ACC112 (cell line): ENCODE measurements around the gene SATB1.

Source experiments
- H2AFZ ChIP-seq: fragments of 200-600 bp; sonication (generic); one replicate; pipeline ENCODE4 v1.6.0; 2017; ENCODE audit warnings: antibody characterized with exemption, low read length; ENCODE audit not compliant: unreplicated experiment
- H3K27ac ChIP-seq: fragments of 200-600 bp; sonication (generic); 2 replicates; pipeline ENCODE4 v1.5.1; 2014; ENCODE audit warnings: low read depth, mild to moderate bottlenecking, antibody characterized with exemption, low read length, moderate library complexity
- H3K27me3 ChIP-seq: fragments of 200-600 bp; sonication (generic); 2 replicates; pipeline ENCODE4 v1.6.1; 2014; ENCODE audit warnings: mild to moderate bottlenecking, antibody characterized with exemption, low read length, moderate library complexity, mixed read lengths; ENCODE audit not compliant: insufficient read depth
- H3K36me3 ChIP-seq: fragments of 200-600 bp; sonication (generic); 2 replicates; pipeline ENCODE4 v1.6.1; 2016; ENCODE audit warnings: mild to moderate bottlenecking, antibody characterized with exemption, low read length, moderate library complexity, mixed read lengths; ENCODE audit not compliant: insufficient read depth
- H3K4me1 ChIP-seq: fragments of 200-600 bp; sonication (generic); one replicate; pipeline ENCODE4 v1.6.1; 2016; ENCODE audit warnings: low read length, mixed read lengths; ENCODE audit not compliant: insufficient read depth, unreplicated experiment, control insufficient read depth
- H3K4me3 ChIP-seq: fragments of 200-600 bp; sonication (generic); 2 replicates; pipeline ENCODE4 v1.5.1; 2014; ENCODE audit warnings: mild to moderate bottlenecking, low read depth, low read length
- H3K79me2 ChIP-seq: fragments of 200-600 bp; sonication (generic); one replicate; pipeline ENCODE4 v1.6.0; 2016; ENCODE audit warnings: low read length; ENCODE audit not compliant: control insufficient read depth, unreplicated experiment, insufficient read depth

The SATB1 gene

GRCh38 chr3:18428991-18429745 lies 4.0 kb upstream of the SATB1 start:
- Histone ChIP-seq H2AFZ (no peak overlapping the region), H3K4me3 (no peak overlapping the region), H3K79me2 (no peaks in the 10 kb centered on the region), H3K27ac (no peak overlapping the region), H3K36me3 (no peaks in the 10 kb centered on the region), H3K27me3 (peaks cover 23% of the 10 kb centered on the region), H3K4me1 (no peaks in the 10 kb centered on the region)

- Histone ChIP-seq H3K4me3 (no peak overlapping the region), H3K36me3 (no peaks in the 10 kb centered on the region), H3K27me3 (peaks cover 23% of the 10 kb centered on the region), H2AFZ (no peak overlapping the region), H3K79me2 (no peaks in the 10 kb centered on the region), H3K27ac (no peak overlapping the region), H3K4me1 (no peaks in the 10 kb centered on the region)
These were observed 2.9 kb upstream of the SATB1 start for GRCh38 chr3:18428036-18428435.

DNA sequence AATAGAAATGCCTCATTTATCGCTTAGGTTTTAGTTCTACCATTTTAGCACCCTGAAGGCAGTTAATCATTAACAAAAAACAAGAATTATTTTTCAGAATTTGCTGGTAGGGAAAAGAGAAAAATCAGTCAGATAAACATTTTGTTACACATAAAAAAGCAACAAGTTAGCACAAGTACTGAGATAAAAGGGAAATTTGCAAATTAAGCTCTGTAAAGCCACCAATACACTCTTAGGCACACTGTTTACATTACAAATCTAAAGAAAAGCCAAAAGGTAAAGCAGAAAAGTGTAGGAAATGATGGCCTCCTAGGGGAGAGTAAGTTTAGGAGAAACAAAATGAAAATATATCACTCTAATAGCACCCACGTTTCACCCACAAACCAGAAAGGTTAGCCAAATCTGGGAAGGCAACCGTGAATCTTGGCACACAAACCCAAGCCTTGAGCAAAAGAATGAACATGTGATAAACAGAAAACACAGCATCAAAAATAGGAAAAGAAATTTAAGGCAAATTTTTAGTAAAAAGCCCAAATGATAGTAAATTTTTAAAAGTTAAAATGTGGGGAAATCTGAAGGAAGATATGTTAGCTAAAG lies 1.6 kb upstream of the SATB1 start:
- Histone ChIP-seq H2AFZ (no peak overlapping the region), H3K27me3 (peaks cover 23% of the 10 kb centered on the region), H3K4me3 (no peak overlapping the region; the same call in 1 of the 2 replicates), H3K36me3 (no peaks in the 10 kb centered on the region), H3K4me1 (no peaks in the 10 kb centered on the region), H3K79me2 (no peaks in the 10 kb centered on the region), H3K27ac (no peak overlapping the region)

- Histone ChIP-seq H3K4me3 (peak overlapping the region; percentile 76), H3K27me3 (peaks cover 17% of the 10 kb centered on the region), H3K79me2 (no peaks in the 10 kb centered on the region), H3K4me1 (no peaks in the 10 kb centered on the region), H3K27ac (no peak overlapping the region), H2AFZ (peak overlapping the region; percentile 63), H3K36me3 (no peaks in the 10 kb centered on the region)
These were observed 610 bp upstream of the SATB1 start for GRCh38 chr3:18425641-18426257.

GRCh38 chr3:18424213-18424728 lies 868 bp downstream of the SATB1 start:
- Histone ChIP-seq H3K36me3 (no peaks in the 10 kb centered on the region), H3K27me3 (peaks cover 16% of the 10 kb centered on the region), H2AFZ (peak overlapping the region; percentile 63), H3K4me3 (peak overlapping the region; percentile 76), H3K4me1 (no peaks in the 10 kb centered on the region), H3K27ac (no peak overlapping the region), H3K79me2 (no peaks in the 10 kb centered on the region)

DNA sequence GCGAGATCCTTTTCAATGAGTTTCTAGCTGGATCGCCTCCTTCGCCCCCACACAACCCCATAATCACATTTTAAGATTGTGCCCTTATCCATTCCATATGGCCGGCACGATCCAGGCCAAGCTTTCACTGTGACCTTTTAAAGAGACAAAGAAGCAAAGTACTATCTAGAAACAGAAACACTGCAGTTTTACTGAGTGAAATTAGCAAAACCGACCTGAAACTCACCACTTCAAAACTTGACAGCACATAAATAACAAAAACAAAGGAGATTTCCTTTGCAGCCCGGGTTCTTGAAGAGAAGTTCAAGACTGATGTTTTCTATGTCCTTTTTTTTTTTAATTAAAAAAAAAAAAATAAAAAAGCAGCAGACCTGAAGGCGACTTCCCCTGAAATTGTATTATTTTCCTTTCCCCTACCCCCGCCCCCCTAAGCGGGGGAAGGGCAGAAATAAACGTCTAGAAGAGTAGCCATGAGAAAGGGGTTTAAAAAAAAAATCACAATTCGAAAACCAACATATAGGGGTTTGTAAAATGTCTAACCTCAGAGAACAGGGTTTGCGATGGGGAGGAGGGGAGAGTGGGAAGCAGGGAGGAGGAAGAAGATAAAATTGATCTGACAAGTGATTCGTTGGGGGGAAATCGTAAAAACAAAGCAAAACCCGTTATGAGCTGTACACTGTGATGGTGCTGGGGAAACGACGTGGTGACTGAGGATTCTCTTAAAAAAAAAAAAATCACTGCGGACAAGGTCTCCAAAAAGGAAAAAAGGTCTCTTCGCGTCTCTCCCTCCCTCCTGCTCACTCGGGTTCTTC lies 1.5 kb downstream of the SATB1 start:
- Histone ChIP-seq H3K79me2 (no peaks in the 10 kb centered on the region), H2AFZ (peak overlapping the region; percentile 63), H3K36me3 (no peaks in the 10 kb centered on the region), H3K27me3 (peaks cover 13% of the 10 kb centered on the region), H3K27ac (no peak overlapping the region), H3K4me1 (no peaks in the 10 kb centered on the region), H3K4me3 (peak overlapping the region; percentile 76)

- H3K27ac ChIP-seq: no peak overlapping the region
- peak overlapping the region; percentile 76 for H3K4me3 ChIP-seq
- peaks cover 13% of the 10 kb centered on the region for H3K27me3 ChIP-seq
- no peaks in the 10 kb centered on the region for H3K4me1 ChIP-seq
- no peaks in the 10 kb centered on the region for H3K79me2 ChIP-seq
- H2AFZ ChIP-seq: no peak overlapping the region
- H3K36me3 ChIP-seq: no peaks in the 10 kb centered on the region
These were observed 2.2 kb downstream of the SATB1 start for GRCh38 chr3:18422972-18423371.

GRCh38 chr3:18420555-18420954 lies 4.6 kb downstream of the SATB1 start:
- Histone ChIP-seq H3K4me3 (no peak overlapping the region), H3K27me3 (no peaks in the 10 kb centered on the region; the same call in 1 of the 2 replicates), H3K4me1 (no peaks in the 10 kb centered on the region), H3K27ac (no peak overlapping the region), H2AFZ (no peak overlapping the region), H3K36me3 (no peaks in the 10 kb centered on the region), H3K79me2 (no peaks in the 10 kb centered on the region)

DNA sequence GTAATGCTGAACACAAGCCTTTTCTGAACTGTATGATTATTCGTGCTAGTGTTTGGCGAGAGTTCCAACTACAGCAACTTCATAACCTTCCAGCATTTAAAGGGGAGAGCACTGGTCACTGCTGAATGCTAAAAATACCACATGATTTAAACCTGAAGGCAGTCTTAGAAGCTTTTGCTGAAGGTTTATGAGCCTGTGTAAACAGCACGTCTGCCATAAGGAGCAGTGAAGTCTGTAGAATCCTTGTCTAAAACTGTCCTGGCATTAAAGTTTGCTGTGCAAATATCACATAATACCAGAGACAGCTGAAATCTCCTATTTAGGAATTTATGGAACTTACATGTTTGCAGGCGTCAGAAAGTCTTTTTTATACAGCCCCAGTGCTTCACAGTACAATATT lies 5.9 kb downstream of the SATB1 start:
- Histone ChIP-seq H3K36me3 (no peaks in the 10 kb centered on the region), H3K27me3 (no peaks in the 10 kb centered on the region; the same call in 1 of the 2 replicates), H3K79me2 (no peaks in the 10 kb centered on the region), H3K4me3 (no peak overlapping the region), H2AFZ (no peak overlapping the region), H3K4me1 (no peaks in the 10 kb centered on the region), H3K27ac (no peak overlapping the region)

DNA sequence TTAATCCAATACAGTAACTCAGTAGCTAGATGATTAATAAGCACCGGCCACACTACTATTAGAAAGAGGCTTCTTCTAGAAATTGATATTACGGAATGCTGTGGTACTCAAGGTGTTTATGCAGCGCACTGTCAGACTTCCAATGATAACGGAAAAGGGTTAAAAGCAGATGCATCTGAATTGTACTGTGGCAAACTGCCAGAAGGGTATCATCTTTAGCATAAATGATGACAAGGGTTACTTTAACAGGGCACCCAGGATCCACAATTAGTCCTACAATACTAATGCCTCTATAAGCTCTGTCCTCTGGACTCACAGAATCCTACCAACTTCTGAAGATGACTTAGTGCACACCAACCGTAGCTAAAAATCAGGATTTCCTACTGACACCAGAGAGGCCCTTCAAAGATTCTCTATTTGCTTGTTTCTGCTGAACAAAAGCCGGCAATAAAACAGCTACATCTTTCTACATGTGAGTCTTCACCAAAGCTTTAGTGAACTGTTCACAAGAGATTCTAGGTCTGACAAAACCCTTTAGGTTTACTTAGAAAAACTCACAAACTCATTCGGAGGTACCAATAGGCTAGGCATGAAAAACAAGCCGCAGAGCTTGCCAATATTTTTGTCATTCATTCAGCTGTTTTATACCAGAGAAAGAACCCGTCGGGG lies 7.1 kb downstream of the SATB1 start:
- H3K4me1 ChIP-seq: no peaks in the 10 kb centered on the region

More for the DNA sequence above, 7.1 kb downstream of the SATB1 start:
- Histone ChIP-seq H2AFZ (no peak overlapping the region), H3K36me3 (no peaks in the 10 kb centered on the region), H3K27me3 (no peaks in the 10 kb centered on the region; the same call in 1 of the 2 replicates), H3K4me3 (no peak overlapping the region), H3K27ac (no peak overlapping the region), H3K79me2 (no peaks in the 10 kb centered on the region)
